HG03558 (cell line): ENCODE data around the gene FREM1.

ENCODE experiments used
- ATAC-seq: cut with Tn5 transposase; IDR thresholded peaks from one replicate; pipeline ENCODE4 v1.9.1; 2021; ENCODE audit warnings: moderate number of reproducible peaks; ENCODE audit not compliant: unreplicated experiment; ENCODE audit errors: extremely low read depth

Gene FREM1

GRCh38 chr9:14778565-14778964 is 131.7 kb downstream of the FREM1 start:
- no peak for ATAC-seq

GRCh38 chr9:14775917-14776316 is 134.3 kb downstream of the FREM1 start:
- ATAC-seq, result no peak

- ATAC-seq, result no peak
These were observed 139.6 kb downstream of the FREM1 start for GRCh38 chr9:14770592-14770991.

GRCh38 chr9:14769230-14769571 is 141.0 kb downstream of the FREM1 start:
- ATAC-seq, result no peak

GRCh38 chr9:14768405-14769229 is 141.6 kb downstream of the FREM1 start:
- no peak for ATAC-seq

- no peak for ATAC-seq
These were observed 143.9 kb downstream of the FREM1 start for GRCh38 chr9:14766299-14766698.

- no peak for ATAC-seq
These were observed 148.6 kb downstream of the FREM1 start for GRCh38 chr9:14761584-14761983.

GRCh38 chr9:14760060-14760459 is 150.2 kb downstream of the FREM1 start:
- ATAC-seq, result no peak

GRCh38 chr9:14756291-14756690 is 153.9 kb downstream of the FREM1 start:
- ATAC-seq, result no peak

- ATAC-seq, result no peak
These were observed 157.4 kb downstream of the FREM1 start for GRCh38 chr9:14752871-14753270.

- no peak for ATAC-seq
These were observed 158.0 kb downstream of the FREM1 start for GRCh38 chr9:14752271-14752670.

- no peak for ATAC-seq
These were observed 159.4 kb downstream of the FREM1 start for GRCh38 chr9:14750821-14751220.

GRCh38 chr9:14749741-14750211 is 160.5 kb downstream of the FREM1 start:
- ATAC-seq, result no peak

GRCh38 chr9:14748373-14748772 is 161.9 kb downstream of the FREM1 start:
- ATAC-seq, result no peak

GRCh38 chr9:14747111-14747510 is 163.1 kb downstream of the FREM1 start:
- ATAC-seq, result no peak

- ATAC-seq, result no peak
These were observed 163.6 kb downstream of the FREM1 start for GRCh38 chr9:14746626-14747025.

- ATAC-seq, result no peak
These were observed 165.5 kb downstream of the FREM1 start for GRCh38 chr9:14744768-14745167.

- no peak for ATAC-seq
These were observed 168.9 kb downstream of the FREM1 start for GRCh38 chr9:14741369-14741768.

- no peak for ATAC-seq
These were observed 177.1 kb downstream of the FREM1 start for GRCh38 chr9:14733133-14733532.

GRCh38 chr9:14731294-14731981 is 178.8 kb downstream of the FREM1 start:
- ATAC-seq, result no peak

GRCh38 chr9:14730461-14730898 is 179.7 kb downstream of the FREM1 start:
- no peak for ATAC-seq

- ATAC-seq, result no peak
These were observed 186.9 kb downstream of the FREM1 start for GRCh38 chr9:14723301-14723700.
